ENCODE measurements around the gene ACO1. TPM values are rescaled to one million over a fixed set of nuclear protein-coding genes. Genes with fewer than 3 reads are reported as not detected.

The ACO1 gene
- total RNA-seq, 5 donors from 2014 or later (not counting 1 experiment from before 2014, with no cell fraction given): 5.2 to 8.5 (median 8.0) TPM

DNA sequence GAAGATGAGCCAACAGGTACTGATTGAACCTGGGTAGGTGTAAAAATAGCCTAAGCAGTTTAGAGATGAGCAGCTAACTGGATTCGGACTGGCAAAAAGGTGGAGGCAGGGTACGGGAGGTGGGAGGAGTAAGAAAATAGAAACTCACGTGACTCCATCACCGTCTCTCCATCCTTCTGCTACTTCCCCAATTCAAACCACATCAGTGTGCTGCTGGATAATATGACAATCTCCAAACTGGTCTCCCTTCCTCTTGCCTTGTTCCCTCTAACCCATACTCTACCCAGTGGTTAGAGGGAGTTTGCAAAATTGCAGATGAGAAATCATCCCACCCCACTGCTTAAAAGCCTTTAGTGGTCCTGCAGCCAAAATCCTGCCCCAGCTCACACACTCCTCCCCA is 98.9 kb downstream of the ACO1 start:
- ATAC-seq (replicated peaks in 1 of 4) (no peak), DNase-seq (no peak)
- Mint-ChIP-seq H3K4me3 (no peak overlapping the region), H3K4me1 (no peaks in the 10 kb centered on the region), H3K36me3 (peaks cover 70% of the 10 kb centered on the region), H3K27me3 (no peaks in the 10 kb centered on the region), H3K9me3 (no peaks in the 10 kb centered on the region), H3K27ac (no peak overlapping the region)
- no peak overlapping the region for H3K4me3 ChIP-seq (ENCODE audit: control insufficient read depth in 1 of 2, extremely low read depth in 1 of 2, low read length in 1 of 2)
- H3K27me3 ChIP-seq (replicated peaks in 1 of 2; ENCODE audit: control insufficient read depth in 2 of 2, extremely low read depth in 1 of 2, insufficient read depth in 2 of 2, low read length in 1 of 2): no peaks in the 10 kb centered on the region
- ChIA-PET POLR2A (no interaction called here), CTCF (no interaction called here)
- no peak overlapping the region for H3K27ac ChIP-seq (ENCODE audit: low read length)
- H3K4me1 ChIP-seq (ENCODE audit: control insufficient read depth in 1 of 2, extremely low read depth in 1 of 2, insufficient read depth in 2 of 2, low read length in 2 of 2): no peaks in the 10 kb centered on the region
- peaks cover 6 to 87% of the 10 kb centered on the region in 2 donors for H3K36me3 ChIP-seq (ENCODE audit: control insufficient read depth in 2 of 2, extremely low read depth in 1 of 2, insufficient read depth in 1 of 2, low read length in 1 of 2)
- no peaks in the 10 kb centered on the region for H3K9me3 ChIP-seq
- no CpG with 5 or more reads among the region's 4 CpGs for WGBS (ENCODE audit: insufficient coverage)

DNA sequence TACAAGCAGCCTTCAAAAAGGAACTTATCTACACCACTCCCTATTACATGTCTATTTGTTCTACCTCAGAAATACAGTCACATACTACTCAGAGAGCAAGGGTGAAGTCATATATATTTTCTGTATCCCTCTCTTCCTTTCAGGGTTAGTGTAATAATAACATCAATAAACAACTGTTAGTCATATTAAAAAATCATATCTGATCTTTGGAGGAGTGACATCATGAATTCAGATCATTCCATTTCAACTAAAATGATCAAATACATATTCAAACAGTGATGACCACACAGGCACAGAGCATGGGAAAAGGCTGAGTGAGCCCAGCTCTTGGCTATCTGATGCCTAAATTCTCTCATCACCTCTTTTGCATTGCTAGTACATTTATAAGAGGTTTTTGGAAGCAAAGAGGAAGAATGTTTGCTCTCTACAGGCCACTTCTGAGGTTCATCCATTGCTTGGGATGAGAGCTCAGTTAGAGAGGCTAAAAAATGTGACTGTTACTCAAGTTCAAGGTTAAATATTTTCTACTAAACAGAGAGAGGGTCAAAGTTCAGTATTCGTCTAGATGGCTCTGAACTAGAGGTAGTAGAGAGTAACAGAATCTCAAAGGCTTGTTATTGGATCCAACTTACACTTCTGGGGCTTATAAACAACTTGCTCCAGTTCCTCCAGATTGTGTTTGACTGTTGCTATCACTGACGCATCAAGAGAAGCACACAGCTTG is 102.6 kb downstream of the ACO1 start:
- Mint-ChIP-seq H3K4me3 (no peak overlapping the region), H3K27ac (no peak overlapping the region), H3K9me3 (no peaks in the 10 kb centered on the region), H3K27me3 (no peaks in the 10 kb centered on the region), H3K4me1 (no peaks in the 10 kb centered on the region), H3K36me3 (peaks cover 69% of the 10 kb centered on the region)
- ATAC-seq (replicated peaks in 1 of 4): no peak
- ChIA-PET CTCF (interaction anchor here in 1 of 2 donors (0.7 kb wide), 1 partner anchor 85 kb away, joined by 3 read pairs; no protein-coding TSS in a partner anchor), POLR2A (no interaction called here)
- Histone ChIP-seq H3K27me3 (replicated peaks in 1 of 2; ENCODE audit: control insufficient read depth in 2 of 2, extremely low read depth in 1 of 2, insufficient read depth in 2 of 2, low read length in 1 of 2) (no peaks in the 10 kb centered on the region), H3K9me3 (no peaks in the 10 kb centered on the region), H3K36me3 (ENCODE audit: control insufficient read depth in 2 of 2, extremely low read depth in 1 of 2, insufficient read depth in 1 of 2, low read length in 1 of 2) (peaks cover 6 to 73% of the 10 kb centered on the region in 2 donors), H3K27ac (ENCODE audit: low read length) (no peak overlapping the region), H3K4me3 (ENCODE audit: control insufficient read depth in 1 of 2, extremely low read depth in 1 of 2, low read length in 1 of 2) (no peak overlapping the region), H3K4me1 (ENCODE audit: control insufficient read depth in 1 of 2, extremely low read depth in 1 of 2, insufficient read depth in 2 of 2, low read length in 2 of 2) (no peaks in the 10 kb centered on the region)
- WGBS (ENCODE audit: insufficient coverage): no CpG with 5 or more reads among the region's 2 CpGs
- no peak for DNase-seq

DNA sequence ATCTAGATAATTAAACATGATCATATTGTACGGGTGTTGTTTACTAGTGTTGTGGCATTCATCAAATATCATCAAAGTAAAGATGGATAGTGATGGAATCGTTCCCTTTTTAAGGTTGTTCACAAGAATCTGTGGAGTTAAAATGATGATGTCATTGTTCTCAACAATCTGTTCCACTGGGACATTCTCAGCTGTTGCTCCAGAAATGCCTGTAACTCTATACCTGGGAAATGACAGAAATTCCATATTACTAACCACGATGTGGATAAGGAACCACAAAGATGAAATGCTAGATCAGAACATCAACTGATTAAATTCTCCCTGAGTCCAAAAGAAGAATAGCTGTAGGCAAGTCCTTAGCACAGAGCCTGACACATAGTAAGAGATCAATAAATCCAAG is 103.5 kb downstream of the ACO1 start:
- Histone ChIP-seq H3K4me3 (ENCODE audit: control insufficient read depth in 1 of 2, extremely low read depth in 1 of 2, low read length in 1 of 2) (no peak overlapping the region), H3K4me1 (ENCODE audit: control insufficient read depth in 1 of 2, extremely low read depth in 1 of 2, insufficient read depth in 2 of 2, low read length in 2 of 2) (no peaks in the 10 kb centered on the region), H3K27ac (ENCODE audit: low read length) (no peak overlapping the region), H3K9me3 (no peaks in the 10 kb centered on the region), H3K36me3 (ENCODE audit: control insufficient read depth in 2 of 2, extremely low read depth in 1 of 2, insufficient read depth in 1 of 2, low read length in 1 of 2) (peaks cover 6 to 68% of the 10 kb centered on the region in 2 donors), H3K27me3 (replicated peaks in 1 of 2; ENCODE audit: control insufficient read depth in 2 of 2, extremely low read depth in 1 of 2, insufficient read depth in 2 of 2, low read length in 1 of 2) (no peaks in the 10 kb centered on the region)
- no peaks in the 10 kb centered on the region for H3K27me3 Mint-ChIP-seq
- ATAC-seq (replicated peaks in 1 of 4) (no peak), DNase-seq (no peak)
- no peaks in the 10 kb centered on the region for H3K4me1 Mint-ChIP-seq
- H3K9me3 Mint-ChIP-seq: no peaks in the 10 kb centered on the region
- CTCF ChIA-PET: interaction anchor here (0.6 to 1.6 kb wide), 4 partner anchors 94 to 109 kb away, joined by 3 to 4 read pairs (median 4); partner anchors contain the start of gene ACO1 (in 1 of the 2)
- no CpG with 5 or more reads among the region's 3 CpGs for WGBS (ENCODE audit: insufficient coverage)
- no peak overlapping the region for H3K4me3 Mint-ChIP-seq
- no peak overlapping the region for H3K27ac Mint-ChIP-seq
- peaks cover 65% of the 10 kb centered on the region for H3K36me3 Mint-ChIP-seq
- POLR2A ChIA-PET: no interaction called here

DNA sequence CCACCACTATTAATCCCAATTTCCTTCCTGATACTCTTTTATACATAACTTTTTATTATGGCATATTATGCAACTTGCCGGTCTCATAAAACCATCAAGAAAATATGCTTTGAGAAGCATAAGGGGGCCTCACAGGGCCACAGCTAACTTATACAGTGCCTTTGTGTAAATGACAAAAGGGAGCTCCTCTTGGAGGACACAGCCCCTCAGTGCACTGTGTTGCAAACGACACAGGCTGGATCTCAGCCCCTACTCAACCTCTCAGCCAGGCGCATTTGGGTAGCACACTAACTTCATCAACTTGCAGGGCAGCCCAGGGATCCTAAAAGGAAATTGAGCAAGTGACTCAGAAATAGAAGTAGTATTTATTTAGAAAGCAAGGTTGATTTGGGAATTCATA is 106.2 kb downstream of the ACO1 start:
- no peak for DNase-seq
- H3K4me1 Mint-ChIP-seq: no peaks in the 10 kb centered on the region
- Histone ChIP-seq H3K4me3 (ENCODE audit: control insufficient read depth in 1 of 2, extremely low read depth in 1 of 2, low read length in 1 of 2) (no peak overlapping the region), H3K27me3 (replicated peaks in 1 of 2; ENCODE audit: control insufficient read depth in 2 of 2, extremely low read depth in 1 of 2, insufficient read depth in 2 of 2, low read length in 1 of 2) (no peaks in the 10 kb centered on the region), H3K4me1 (ENCODE audit: control insufficient read depth in 1 of 2, extremely low read depth in 1 of 2, insufficient read depth in 2 of 2, low read length in 2 of 2) (no peaks in the 10 kb centered on the region), H3K27ac (ENCODE audit: low read length) (no peak overlapping the region), H3K36me3 (ENCODE audit: control insufficient read depth in 2 of 2, extremely low read depth in 1 of 2, insufficient read depth in 1 of 2, low read length in 1 of 2) (peaks cover 4 to 49% of the 10 kb centered on the region in 2 donors), H3K9me3 (no peaks in the 10 kb centered on the region)
- no CpG with 5 or more reads among the region's 3 CpGs for WGBS (ENCODE audit: insufficient coverage)
- no peaks in the 10 kb centered on the region for H3K9me3 Mint-ChIP-seq
- H3K27ac Mint-ChIP-seq: no peak overlapping the region
- H3K4me3 Mint-ChIP-seq: no peak overlapping the region
- CTCF ChIA-PET: interaction anchor here in 1 of 2 donors (0.9 kb wide), 1 partner anchor 81 kb away, joined by 3 read pairs; no protein-coding TSS in a partner anchor
- H3K36me3 Mint-ChIP-seq: peaks cover 45% of the 10 kb centered on the region
- H3K27me3 Mint-ChIP-seq: no peaks in the 10 kb centered on the region
- no peak for ATAC-seq (replicated peaks in 1 of 4)
- POLR2A ChIA-PET: interaction anchor here in 1 of 2 donors (0.7 kb wide), 1 partner anchor 744 kb away, joined by 4 read pairs; no protein-coding TSS in a partner anchor

DNA sequence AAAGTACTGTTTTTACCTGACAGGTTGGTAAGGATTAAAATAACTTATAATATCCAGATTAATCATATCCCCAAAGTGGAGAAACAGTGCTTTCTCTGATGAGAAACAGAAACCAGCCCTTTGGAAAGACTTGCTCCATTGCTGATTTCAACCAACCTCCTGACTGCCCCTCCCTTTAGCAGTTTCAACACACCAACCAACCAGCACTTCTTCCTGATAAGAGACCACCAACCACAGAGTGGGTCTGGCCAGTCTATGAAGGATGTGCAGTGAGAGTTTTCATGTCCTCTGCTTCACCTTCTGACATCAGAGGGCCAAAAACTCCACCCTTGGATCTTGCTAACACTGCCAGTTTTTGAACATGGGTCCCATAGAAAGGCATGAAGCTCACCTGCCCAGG is 113.5 kb downstream of the ACO1 start:
- Mint-ChIP-seq H3K36me3 (peaks cover 49% of the 10 kb centered on the region), H3K4me1 (peaks cover 0 to 12% (median 8%) of the 10 kb centered on the region in 3 donors), H3K9me3 (no peaks in the 10 kb centered on the region), H3K4me3 (no peak overlapping the region), H3K27me3 (no peaks in the 10 kb centered on the region), H3K27ac (no peak overlapping the region)
- Histone ChIP-seq H3K9me3 (no peaks in the 10 kb centered on the region), H3K4me3 (ENCODE audit: control insufficient read depth in 1 of 2, extremely low read depth in 1 of 2, low read length in 1 of 2) (no peak overlapping the region), H3K27ac (ENCODE audit: low read length) (no peak overlapping the region), H3K4me1 (ENCODE audit: control insufficient read depth in 1 of 2, extremely low read depth in 1 of 2, insufficient read depth in 2 of 2, low read length in 2 of 2) (no peaks in the 10 kb centered on the region), H3K27me3 (replicated peaks in 1 of 2; ENCODE audit: control insufficient read depth in 2 of 2, extremely low read depth in 1 of 2, insufficient read depth in 2 of 2, low read length in 1 of 2) (no peaks in the 10 kb centered on the region), H3K36me3 (ENCODE audit: control insufficient read depth in 2 of 2, extremely low read depth in 1 of 2, insufficient read depth in 1 of 2, low read length in 1 of 2) (peaks cover 4 to 48% of the 10 kb centered on the region in 2 donors)
- ChIA-PET POLR2A (interaction anchor here in 1 of 2 donors (0.5 kb wide), 1 partner anchor 69 kb away, joined by 4 read pairs; no protein-coding TSS in a partner anchor), CTCF (interaction anchor here (0.6 to 1.1 kb wide), 3 partner anchors 29 to 1347 kb away, joined by 3 read pairs; partner anchors contain the start of gene RIGI (in 1 of the 2))
- ATAC-seq (replicated peaks in 1 of 4) (no peak), DNase-seq (no peak)

DNA sequence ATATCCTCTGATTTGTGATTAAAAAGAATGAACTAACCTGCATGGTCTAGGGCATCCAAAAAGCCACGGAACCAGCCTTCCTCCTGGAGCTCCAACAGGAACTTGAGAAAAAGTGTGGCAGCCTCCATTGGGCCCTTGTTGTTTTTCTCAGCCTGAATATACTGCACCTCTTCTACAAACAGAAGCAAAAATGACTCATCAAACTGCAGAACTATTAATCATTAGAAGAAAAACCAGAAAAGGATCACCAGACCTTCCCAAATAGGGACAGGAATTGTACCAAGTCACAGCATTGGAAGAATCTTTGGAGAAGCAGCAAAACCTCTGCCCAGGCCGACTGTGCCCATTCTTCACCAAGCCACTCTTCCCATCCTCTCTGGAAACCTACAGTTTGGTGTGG is 116.3 kb downstream of the ACO1 start:
- no peak for DNase-seq
- Histone ChIP-seq H3K4me3 (ENCODE audit: control insufficient read depth in 1 of 2, extremely low read depth in 1 of 2, low read length in 1 of 2) (no peak overlapping the region), H3K4me1 (ENCODE audit: control insufficient read depth in 1 of 2, extremely low read depth in 1 of 2, insufficient read depth in 2 of 2, low read length in 2 of 2) (no peaks in the 10 kb centered on the region), H3K27ac (ENCODE audit: low read length) (no peak overlapping the region), H3K9me3 (no peaks in the 10 kb centered on the region), H3K36me3 (ENCODE audit: control insufficient read depth in 2 of 2, extremely low read depth in 1 of 2, insufficient read depth in 1 of 2, low read length in 1 of 2) (peaks cover 6 to 41% of the 10 kb centered on the region in 2 donors), H3K27me3 (replicated peaks in 1 of 2; ENCODE audit: control insufficient read depth in 2 of 2, extremely low read depth in 1 of 2, insufficient read depth in 2 of 2, low read length in 1 of 2) (no peaks in the 10 kb centered on the region)
- Mint-ChIP-seq H3K27me3 (no peaks in the 10 kb centered on the region), H3K36me3 (peaks cover 54% of the 10 kb centered on the region), H3K4me1 (peaks cover 2 to 16% (median 12%) of the 10 kb centered on the region in 3 donors), H3K4me3 (no peak overlapping the region), H3K9me3 (no peaks in the 10 kb centered on the region), H3K27ac (no peak overlapping the region)
- POLR2A ChIA-PET: interaction anchor here in 1 of 2 donors (0.6 kb wide), 1 partner anchor 66 kb away, joined by 3 read pairs; no protein-coding TSS in a partner anchor
- ATAC-seq (replicated peaks in 1 of 4): no peak
- no CpG with 5 or more reads among the region's 2 CpGs for WGBS (ENCODE audit: insufficient coverage)
- CTCF ChIA-PET: no interaction called here
